DMS 273 (cell line): ENCODE results near the gene HOXC4.
"Not testable (repeated sequence)": the region's sequence is repeated elsewhere in the genome, so short reads cannot be mapped to it uniquely, and the experiment has no call there.

Source experiments
- DNase-seq: peaks from one replicate; lab custom pipeline; 2025; ENCODE audit not compliant: unreplicated experiment; lab: John Stamatoyannopoulos, UW

Gene HOXC4

GRCh38 chr12:54081581-54082396, 28.2 kb downstream of the HOXC4 start:
- DNase-seq, result not testable (repeated sequence)

GRCh38 chr12:54082397-54082892, 28.8 kb downstream of the HOXC4 start:
- DNase-seq, result peak; percentile 66

GRCh38 chr12:54088011-54088410, 34.4 kb downstream of the HOXC4 start:
- not testable (repeated sequence) for DNase-seq

- not testable (repeated sequence) for DNase-seq
Observed at GRCh38 chr12:54089465-54089864, 35.8 kb downstream of the HOXC4 start.

GRCh38 chr12:54090312-54090711, 36.7 kb downstream of the HOXC4 start:
- peak; percentile 39 for DNase-seq

GRCh38 chr12:54092943-54093342, 39.3 kb downstream of the HOXC4 start:
- not testable (repeated sequence) for DNase-seq

GRCh38 chr12:54095928-54096327, 42.3 kb downstream of the HOXC4 start:
- DNase-seq, result not testable (repeated sequence)

GRCh38 chr12:54098644-54099043, 45.0 kb downstream of the HOXC4 start:
- not testable (repeated sequence) for DNase-seq

GRCh38 chr12:54100588-54100987, 47.0 kb downstream of the HOXC4 start:
- not testable (repeated sequence) for DNase-seq

GRCh38 chr12:54102223-54102622, 48.6 kb downstream of the HOXC4 start:
- not testable (repeated sequence) for DNase-seq

- not testable (repeated sequence) for DNase-seq
Observed at GRCh38 chr12:54103827-54104226, 50.2 kb downstream of the HOXC4 start.
